ENCODE measurements around the gene MAN1A1. TPM values are rescaled to one million over a fixed set of nuclear protein-coding genes. Genes with fewer than 3 reads are reported as not detected.

MAN1A1 gene
- total RNA-seq, 4 donors from 2014 or later: 6.3 to 92.3 (median 22.4) TPM

GRCh38 chr6:119280668-119281067 lies 68.9 kb downstream of the MAN1A1 start:
- Histone ChIP-seq H3K4me3 (no peak overlapping the region), H3K27ac (no peak overlapping the region), H3K36me3 (no peaks in the 10 kb centered on the region), H3K4me1 (no peaks in the 10 kb centered on the region), H3K27me3 (no peaks in the 10 kb centered on the region), H3K9me3 (no peaks in the 10 kb centered on the region)
- no peak for TF ChIP-seq POLR2A (IDR thresholded peaks at IDR 0.05)
- TF ChIP-seq, protein P1, sequence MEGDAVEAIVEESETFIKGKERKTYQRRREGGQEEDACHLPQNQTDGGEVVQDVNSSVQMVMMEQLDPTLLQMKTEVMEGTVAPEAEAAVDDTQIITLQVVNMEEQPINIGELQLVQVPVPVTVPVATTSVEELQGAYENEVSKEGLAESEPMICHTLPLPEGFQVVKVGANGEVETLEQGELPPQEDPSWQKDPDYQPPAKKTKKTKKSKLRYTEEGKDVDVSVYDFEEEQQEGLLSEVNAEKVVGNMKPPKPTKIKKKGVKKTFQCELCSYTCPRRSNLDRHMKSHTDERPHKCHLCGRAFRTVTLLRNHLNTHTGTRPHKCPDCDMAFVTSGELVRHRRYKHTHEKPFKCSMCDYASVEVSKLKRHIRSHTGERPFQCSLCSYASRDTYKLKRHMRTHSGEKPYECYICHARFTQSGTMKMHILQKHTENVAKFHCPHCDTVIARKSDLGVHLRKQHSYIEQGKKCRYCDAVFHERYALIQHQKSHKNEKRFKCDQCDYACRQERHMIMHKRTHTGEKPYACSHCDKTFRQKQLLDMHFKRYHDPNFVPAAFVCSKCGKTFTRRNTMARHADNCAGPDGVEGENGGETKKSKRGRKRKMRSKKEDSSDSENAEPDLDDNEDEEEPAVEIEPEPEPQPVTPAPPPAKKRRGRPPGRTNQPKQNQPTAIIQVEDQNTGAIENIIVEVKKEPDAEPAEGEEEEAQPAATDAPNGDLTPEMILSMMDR (IDR thresholded peaks at IDR 0.05): no peak
- WGBS, 2 donors: 94 to 96% methylated on average over 2 of the region's 2 CpGs
- intact Hi-C loops (cut with DNase I): no loop called here
- no peak for DNase-seq

GRCh38 chr6:119280080-119280479 lies 69.5 kb downstream of the MAN1A1 start:
- H3K4me1 ChIP-seq: no peaks in the 10 kb centered on the region
- H3K4me3 ChIP-seq: no peak overlapping the region
- DNase-seq: no peak
- H3K36me3 ChIP-seq: no peaks in the 10 kb centered on the region
- intact Hi-C loops (cut with DNase I): no loop called here
- H3K9me3 ChIP-seq: no peaks in the 10 kb centered on the region
- no peak overlapping the region for H3K27ac ChIP-seq
- WGBS, 2 donors: 100% methylated on average over 1 of the region's 1 CpG
- H3K27me3 ChIP-seq: no peaks in the 10 kb centered on the region
- TF ChIP-seq, protein P1 (IDR thresholded peaks at IDR 0.05): no peak
- no peak for TF ChIP-seq POLR2A (IDR thresholded peaks at IDR 0.05)

DNA sequence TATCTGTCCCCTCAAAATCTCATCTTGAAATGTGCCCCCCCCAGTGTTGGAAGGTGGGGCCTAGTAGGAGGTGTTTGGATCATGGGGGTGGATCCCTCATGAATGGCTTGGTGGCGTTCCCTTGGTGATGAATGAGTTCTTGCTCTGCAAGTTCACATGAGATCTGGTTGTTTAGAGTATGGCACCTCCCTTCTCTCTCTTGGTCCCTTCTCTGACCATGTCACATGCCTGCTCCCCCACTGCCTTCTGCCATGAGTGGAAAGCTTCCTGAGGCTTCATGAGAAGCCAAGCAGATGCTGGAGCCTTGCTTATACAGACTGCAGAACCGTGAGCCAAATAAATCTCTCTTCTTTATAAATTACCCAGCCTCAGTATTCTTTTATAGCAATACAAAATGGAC lies 70.9 kb downstream of the MAN1A1 start:
- intact Hi-C loops (cut with DNase I): no loop called here
- DNase-seq: no peak
- TF ChIP-seq, protein P1 (IDR thresholded peaks at IDR 0.05): no peak
- no peak for TF ChIP-seq POLR2A (IDR thresholded peaks at IDR 0.05)
- WGBS, 2 donors: 88 to 89% methylated on average over 2 of the region's 2 CpGs
- Histone ChIP-seq H3K36me3 (no peaks in the 10 kb centered on the region), H3K4me1 (no peaks in the 10 kb centered on the region), H3K4me3 (no peak overlapping the region), H3K9me3 (no peaks in the 10 kb centered on the region), H3K27ac (no peak overlapping the region), H3K27me3 (no peaks in the 10 kb centered on the region)

GRCh38 chr6:119277052-119277451 lies 72.5 kb downstream of the MAN1A1 start:
- intact Hi-C loops (cut with DNase I): no loop called here
- H3K9me3 ChIP-seq: no peaks in the 10 kb centered on the region
- H3K27ac ChIP-seq: no peak overlapping the region
- no peak overlapping the region for H3K4me3 ChIP-seq
- 65 to 78% methylated on average over 2 of the region's 2 CpGs for WGBS, 2 donors
- TF ChIP-seq, protein P1 (IDR thresholded peaks at IDR 0.05): no peak
- no peak for TF ChIP-seq POLR2A (IDR thresholded peaks at IDR 0.05)
- H3K36me3 ChIP-seq: no peaks in the 10 kb centered on the region
- H3K27me3 ChIP-seq: no peaks in the 10 kb centered on the region
- no peaks in the 10 kb centered on the region for H3K4me1 ChIP-seq
- no peak for DNase-seq

DNA sequence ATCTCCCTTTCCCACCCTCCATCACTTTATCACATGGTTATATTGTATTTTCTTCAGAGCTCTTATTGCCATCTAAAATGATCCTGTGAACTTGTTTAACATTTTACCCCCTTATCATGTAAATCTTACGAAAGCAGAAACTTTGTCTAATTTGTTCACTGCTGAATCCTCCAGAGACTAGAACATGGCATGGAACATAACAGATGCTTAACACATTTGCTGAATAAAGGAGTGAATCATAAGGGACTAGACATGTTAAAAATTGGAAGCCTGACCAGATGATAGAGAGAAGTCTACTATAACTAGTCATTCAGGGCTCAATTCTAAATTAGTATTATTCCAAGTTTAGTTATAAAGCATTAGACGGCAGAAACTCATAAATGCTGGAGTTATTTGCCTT lies 73.3 kb downstream of the MAN1A1 start:
- no peak overlapping the region for H3K27ac ChIP-seq
- intact Hi-C loops (cut with DNase I): no loop called here
- no peaks in the 10 kb centered on the region for H3K36me3 ChIP-seq
- no peaks in the 10 kb centered on the region for H3K4me1 ChIP-seq
- DNase-seq: no peak
- H3K27me3 ChIP-seq: no peaks in the 10 kb centered on the region
- no peak overlapping the region for H3K4me3 ChIP-seq
- WGBS, 2 donors: 77 to 79% methylated on average over 2 of the region's 2 CpGs
- peaks cover 0 to 3% (median 0%) of the 10 kb centered on the region in 3 donors for H3K9me3 ChIP-seq
- TF ChIP-seq POLR2A (IDR thresholded peaks at IDR 0.05): no peak
- TF ChIP-seq, protein P1 (IDR thresholded peaks at IDR 0.05): no peak

Measured in esophagus squamous epithelium (tissue), 5 donors.